Measurements from ENCODE around the gene MCRIP2. TPM values are rescaled to one million over a fixed set of nuclear protein-coding genes. Genes with fewer than 3 reads are reported as not detected.

Gene MCRIP2
- total and polyA plus RNA-seq, 12 donors, result 68.8 to 474 (median 95.2) TPM

GRCh38 chr16:679814-680624 lies 38.4 kb downstream of the MCRIP2 start, which contains the start of gene STUB1:
TSS of gene STUB1 (plus strand) at chr16:680410. CDS start at chr16:680526, 116 bp downstream.
- Histone ChIP-seq H3K9me3 (no peaks in the 10 kb centered on the region), H3K27me3 (peaks cover 0 to 22% (median 0%) of the 10 kb centered on the region in 7 donors), H3K4me3 (peak within 1 kb of the TSS; percentile 50 to 95 (median 71)), H3K36me3 (peaks cover 0 to 24% (median 18%) of the 10 kb centered on the region in 9 donors), H3K27ac (peak within 1 kb of the TSS; percentile 66 to 99 (median 96)), H3K4me1 (peaks cover 30 to 60% (median 49%) of the 10 kb centered on the region in 9 donors)
- TF ChIP-seq CTCF (IDR thresholded peaks at IDR 0.05), result no peak
- DNase-seq (peak; percentile 90), ATAC-seq (peak; percentile 63 to 82 (median 70))
- intact Hi-C loops (cut with DNase I), result loop anchor here in 1 of 10 donors (2.0 kb wide), 1 partner anchor 41 kb away; the partner anchor contains the start of gene ANTKMT
- 1% methylated on average over 74 to 91 of the region's 91 CpGs for WGBS, 2 donors

GRCh38 chr16:680625-680945 lies 39.0 kb downstream of the MCRIP2 start:
- Histone ChIP-seq H3K9me3 (no peaks in the 10 kb centered on the region), H3K36me3 (peaks cover 0 to 28% (median 18%) of the 10 kb centered on the region in 9 donors), H3K27ac (peak overlapping the region; percentile 66 to 99 (median 96)), H3K27me3 (peaks cover 0 to 17% (median 0%) of the 10 kb centered on the region in 7 donors), H3K4me3 (peak overlapping the region; percentile 50 to 95 (median 71)), H3K4me1 (peaks cover 33 to 60% (median 50%) of the 10 kb centered on the region in 9 donors)
- TF ChIP-seq CTCF (IDR thresholded peaks at IDR 0.05), result no peak
- DNase-seq (no peak), ATAC-seq (no peak)
- 0% methylated on average over 38 of the region's 38 CpGs for WGBS, 2 donors
- intact Hi-C loops (cut with DNase I), result loop anchor here in 1 of 10 donors (2.0 kb wide), 1 partner anchor 40 kb away; the partner anchor contains the start of gene ANTKMT

GRCh38 chr16:680967-681745 lies 39.5 kb downstream of the MCRIP2 start:
- 45% methylated on average over 44 of the region's 44 CpGs for WGBS, 2 donors
- DNase-seq, result peak in 1 of 2 donors; percentile 54
- H3K27ac ChIP-seq, result peak overlapping the region in 9 of 10 donors; percentile 92 to 99 (median 97)
- no peaks in the 10 kb centered on the region for H3K9me3 ChIP-seq
- no peak for ATAC-seq
- peak in 2 of 9 donors; percentile 10 to 15 for TF ChIP-seq CTCF (IDR thresholded peaks at IDR 0.05)
- peak overlapping the region; percentile 50 to 95 (median 71) for H3K4me3 ChIP-seq
- H3K36me3 ChIP-seq, result peaks cover 0 to 29% (median 19%) of the 10 kb centered on the region in 9 donors
- peaks cover 0 to 11% (median 0%) of the 10 kb centered on the region in 7 donors for H3K27me3 ChIP-seq
- peaks cover 33 to 60% (median 50%) of the 10 kb centered on the region in 9 donors for H3K4me1 ChIP-seq
- intact Hi-C loops (cut with DNase I), result loop anchor here in 1 of 10 donors (2.0 kb wide), 1 partner anchor 40 kb away; the partner anchor contains the start of gene ANTKMT

Measured in heart right ventricle (tissue), 16 donors.